ENCODE results near the gene MLN. TPM values are rescaled to one million over a fixed set of nuclear protein-coding genes. Genes with fewer than 3 reads are reported as not detected.
A peak's percentile ranks its signal among the peaks of the same experiment; 100 is the strongest.

MLN gene
- total and polyA plus RNA-seq, 5 experiments from 2014 or later: not detected

- Mint-ChIP-seq H3K27ac (peak overlapping the region in 2 of 10 donors; percentile 48 to 55), H3K27me3 (peaks cover 1 to 18% (median 13%) of the 10 kb centered on the region in 5 donors), H3K9me3 (peaks cover 0 to 1% (median 0%) of the 10 kb centered on the region in 9 donors), H3K4me1 (peaks cover 8 to 22% (median 16%) of the 10 kb centered on the region in 4 donors), H3K4me3 (no peak overlapping the region), H3K36me3 (peaks cover 0 to 40% (median 8%) of the 10 kb centered on the region in 3 donors)
- no peak for ATAC-seq
- POLR2A ChIA-PET: interaction anchor here (1.7 kb wide), 1 partner anchor 17 kb away, joined by 6 read pairs; no protein-coding TSS in a partner anchor
- DNase-seq: no peak
These were observed 33.0 kb downstream of the MLN start for GRCh38 chr6:33770833-33771145.

- Mint-ChIP-seq H3K4me1 (peaks cover 8 to 22% (median 16%) of the 10 kb centered on the region in 4 donors), H3K27me3 (peaks cover 1 to 23% (median 16%) of the 10 kb centered on the region in 5 donors), H3K9me3 (peaks cover 0 to 1% (median 0%) of the 10 kb centered on the region in 9 donors), H3K4me3 (peak overlapping the region in 1 of 10 donors; percentile 28), H3K36me3 (peaks cover 0 to 37% (median 4%) of the 10 kb centered on the region in 3 donors), H3K27ac (peak overlapping the region in 2 of 10 donors; percentile 22 to 48)
- POLR2A ChIA-PET: interaction anchor here (1.7 kb wide), 1 partner anchor 17 kb away, joined by 6 read pairs; no protein-coding TSS in a partner anchor
- no peak for ATAC-seq
- DNase-seq: no peak
These were observed 33.5 kb downstream of the MLN start for GRCh38 chr6:33770124-33770832.

- Mint-ChIP-seq H3K4me3 (no peak overlapping the region), H3K27me3 (peaks cover 1 to 30% (median 16%) of the 10 kb centered on the region in 5 donors), H3K36me3 (peaks cover 0 to 28% (median 0%) of the 10 kb centered on the region in 3 donors), H3K27ac (no peak overlapping the region), H3K4me1 (peaks cover 8 to 22% (median 16%) of the 10 kb centered on the region in 4 donors), H3K9me3 (peaks cover 0 to 1% (median 0%) of the 10 kb centered on the region in 9 donors)
- no peak for DNase-seq
- POLR2A ChIA-PET: no interaction called here
- no peak for ATAC-seq
These were observed 34.5 kb downstream of the MLN start for GRCh38 chr6:33769248-33769821.

- H3K9me3 Mint-ChIP-seq: peaks cover 0 to 1% (median 0%) of the 10 kb centered on the region in 9 donors
- POLR2A ChIA-PET: no interaction called here
These were observed 35.1 kb downstream of the MLN start for GRCh38 chr6:33768644-33769120.

GRCh38 chr6:33766921-33767907 is 36.6 kb downstream of the MLN start:
- Mint-ChIP-seq H3K4me1 (peaks cover 5 to 17% (median 10%) of the 10 kb centered on the region in 4 donors), H3K27ac (no peak overlapping the region), H3K36me3 (peaks cover 0 to 6% (median 0%) of the 10 kb centered on the region in 3 donors), H3K27me3 (peaks cover 2 to 40% (median 17%) of the 10 kb centered on the region in 5 donors), H3K9me3 (peaks cover 0 to 1% (median 0%) of the 10 kb centered on the region in 9 donors), H3K4me3 (no peak overlapping the region)
- no peak for ATAC-seq
- DNase-seq: no peak
- POLR2A ChIA-PET: interaction anchor here (0.8 kb wide), 1 partner anchor 9 kb away, joined by 3 read pairs; no protein-coding TSS in a partner anchor

More at GRCh38 chr6:33768644-33769120, 35.1 kb downstream of the MLN start:
- DNase-seq: peak; percentile 39 to 84 (median 60)
- H3K36me3 Mint-ChIP-seq: peaks cover 0 to 21% (median 0%) of the 10 kb centered on the region in 3 donors
- H3K4me1 Mint-ChIP-seq: peaks cover 8 to 22% (median 16%) of the 10 kb centered on the region in 4 donors
- H3K27me3 Mint-ChIP-seq: peaks cover 1 to 37% (median 16%) of the 10 kb centered on the region in 5 donors
- ATAC-seq: peak; percentile 61 to 67
- H3K27ac Mint-ChIP-seq: peak overlapping the region in 1 of 10 donors; percentile 68
- H3K4me3 Mint-ChIP-seq: no peak overlapping the region

- Mint-ChIP-seq H3K36me3 (peaks cover 0 to 2% (median 0%) of the 10 kb centered on the region in 3 donors), H3K4me1 (peaks cover 0 to 17% (median 5%) of the 10 kb centered on the region in 4 donors), H3K9me3 (peaks cover 0 to 1% (median 0%) of the 10 kb centered on the region in 9 donors), H3K4me3 (no peak overlapping the region), H3K27ac (no peak overlapping the region), H3K27me3 (peaks cover 2 to 40% (median 19%) of the 10 kb centered on the region in 5 donors)
- POLR2A ChIA-PET: interaction anchor here (0.7 kb wide), 1 partner anchor 65 kb away, joined by 3 read pairs; no protein-coding TSS in a partner anchor
- DNase-seq (no peak), ATAC-seq (no peak)
These were observed 38.4 kb downstream of the MLN start for GRCh38 chr6:33765368-33765767.

- ATAC-seq (no peak), DNase-seq (no peak)
- POLR2A ChIA-PET: no interaction called here
- Mint-ChIP-seq H3K4me3 (no peak overlapping the region), H3K9me3 (peaks cover 0 to 1% (median 0%) of the 10 kb centered on the region in 9 donors), H3K36me3 (peaks cover 0 to 2% (median 0%) of the 10 kb centered on the region in 3 donors), H3K4me1 (peaks cover 0 to 19% (median 5%) of the 10 kb centered on the region in 4 donors), H3K27ac (peak overlapping the region in 1 of 10 donors; percentile 49), H3K27me3 (peaks cover 2 to 40% (median 19%) of the 10 kb centered on the region in 5 donors)
These were observed 39.8 kb downstream of the MLN start for GRCh38 chr6:33764036-33764435.

- DNase-seq (no peak), ATAC-seq (no peak)
- Mint-ChIP-seq H3K27me3 (peaks cover 1 to 40% (median 17%) of the 10 kb centered on the region in 5 donors), H3K4me3 (no peak overlapping the region), H3K27ac (peak overlapping the region in 1 of 10 donors; percentile 50), H3K36me3 (peaks cover 0 to 2% (median 0%) of the 10 kb centered on the region in 3 donors), H3K4me1 (peaks cover 0 to 15% (median 5%) of the 10 kb centered on the region in 4 donors), H3K9me3 (peaks cover 0 to 1% (median 0%) of the 10 kb centered on the region in 9 donors)
- POLR2A ChIA-PET: no interaction called here
These were observed 40.3 kb downstream of the MLN start for GRCh38 chr6:33763483-33763882.

GRCh38 chr6:33762713-33763112 is 41.1 kb downstream of the MLN start:
- Mint-ChIP-seq H3K27me3 (peaks cover 1 to 40% (median 12%) of the 10 kb centered on the region in 5 donors), H3K36me3 (peaks cover 0 to 2% (median 0%) of the 10 kb centered on the region in 3 donors), H3K4me3 (no peak overlapping the region), H3K4me1 (peaks cover 0 to 13% (median 4%) of the 10 kb centered on the region in 4 donors), H3K27ac (no peak overlapping the region), H3K9me3 (peaks cover 0 to 1% (median 0%) of the 10 kb centered on the region in 9 donors)
- no peak for DNase-seq
- ATAC-seq: no peak
- POLR2A ChIA-PET: no interaction called here

GRCh38 chr6:33761922-33762629 is 41.7 kb downstream of the MLN start:
- Mint-ChIP-seq H3K27me3 (peaks cover 1 to 35% (median 8%) of the 10 kb centered on the region in 5 donors), H3K27ac (peak overlapping the region in 2 of 10 donors; percentile 31 to 54), H3K4me3 (no peak overlapping the region), H3K4me1 (peaks cover 0 to 15% (median 4%) of the 10 kb centered on the region in 4 donors), H3K36me3 (peaks cover 0 to 2% (median 0%) of the 10 kb centered on the region in 3 donors), H3K9me3 (peaks cover 0 to 1% (median 0%) of the 10 kb centered on the region in 9 donors)
- DNase-seq (peak in 5 of 10 donors; percentile 10 to 34 (median 23)), ATAC-seq (peak; percentile 38 to 59)
- POLR2A ChIA-PET: no interaction called here

GRCh38 chr6:33761581-33761921 is 42.3 kb downstream of the MLN start:
- no peak overlapping the region for H3K27ac Mint-ChIP-seq
- H3K27me3 Mint-ChIP-seq: peaks cover 1 to 30% (median 8%) of the 10 kb centered on the region in 5 donors
- DNase-seq (no peak), ATAC-seq (no peak)
- peaks cover 0 to 2% (median 0%) of the 10 kb centered on the region in 3 donors for H3K36me3 Mint-ChIP-seq
- no peak overlapping the region for H3K4me3 Mint-ChIP-seq
- POLR2A ChIA-PET: interaction anchor here (0.9 kb wide), 1 partner anchor 163 kb away, joined by 4 read pairs; no protein-coding TSS in a partner anchor
- peaks cover 0 to 15% (median 4%) of the 10 kb centered on the region in 4 donors for H3K4me1 Mint-ChIP-seq
- no peaks in the 10 kb centered on the region for H3K9me3 Mint-ChIP-seq

Measured in naive thymus-derived CD8-positive, alpha-beta T cell (primary cell).